HepG2 (cell line): Measurements from ENCODE around the gene NHLRC3. TPM values are rescaled to one million over a fixed set of nuclear protein-coding genes. Genes with fewer than 3 reads are reported as not detected.

ENCODE experiments used
- ATAC-seq: fragments of 200-7000 bp; cut with Tn5 transposase; 3 replicates; pipeline ENCODE4 v1.9.1; 2020; ENCODE audit warnings: mild to moderate bottlenecking, moderate library complexity
- BruUV-seq: library from RNA; stranded (reverse); fragments of 400-500 nt; replicated peaks from 2 replicates; lab custom pipeline; 2021; lab: Mats Ljungman, UMichigan
- CTCF ChIA-PET: fragments of 300-600 bp; formaldehyde crosslinking; extraction: SDS; loops from one replicate; lab custom pipeline; 2021; ENCODE audit warnings: low total read pairs, inconsistent platforms, low intra/inter-chr PET ratio; lab: Yijun Ruan, JAX
- POLR2A ChIA-PET: fragments of 350-600 bp; sonication (Branson Sonifier 250); formaldehyde crosslinking; loops from one replicate; lab custom pipeline; 2020; ENCODE audit warnings: antibody characterized with exemption, inconsistent platforms; lab: Yijun Ruan, JAX
- DNase-seq: peaks from one replicate; pipeline ENCODE4 v3.0.0-alpha.2; 2015; ENCODE audit warnings: low spot score
- FAIRE-seq: peaks from 3 replicates; lab custom pipeline; 2011; peaks lifted over from hg19 to GRCh38; lab: Jason Lieb, UNC
- H2AFZ ChIP-seq: one replicate; pipeline ENCODE4 v1.6.1; 2011; ENCODE audit warnings: low read length, inconsistent platforms
- H3K27ac ChIP-seq: fragments of 300-600 bp; 3 replicates; pipeline ENCODE4 v1.8.0; 2011; ENCODE audit warnings: mixed run types, mild to moderate bottlenecking, mixed read lengths, low read length, inconsistent platforms; ENCODE audit not compliant: insufficient read depth; ENCODE audit errors: extremely low read length
- H3K27me3 ChIP-seq, 2 experiments: fragments of 200-600 bp in 1 of 2; 2 replicates in 1 of 2; 3 replicates in 1 of 2; pipeline versions ENCODE4 v1.6.0 to v1.8.0; 2011; ENCODE audit warnings: low read length in 2 of 2, mild to moderate bottlenecking in 2 of 2, moderate library complexity in 2 of 2, inconsistent platforms in 1 of 2; ENCODE audit not compliant: insufficient read depth in 2 of 2, control insufficient read depth in 1 of 2
- H3K36me3 ChIP-seq, 2 experiments: fragments of 200-600 bp in 1 of 2; replicated peaks in 1 of 2; 2 replicates in 1 of 2; 3 replicates in 1 of 2; pipeline versions ENCODE4 v1.5.1 to v1.8.0; 2011; ENCODE audit warnings: low read length in 2 of 2, inconsistent platforms in 1 of 2; ENCODE audit not compliant: insufficient read depth in 2 of 2, control insufficient read depth in 1 of 2
- H3K4me1 ChIP-seq: 2 replicates; pipeline ENCODE4 v1.5.1; 2012; ENCODE audit warnings: low read length, inconsistent platforms; ENCODE audit not compliant: insufficient read depth
- H3K4me2 ChIP-seq: 2 replicates; pipeline ENCODE4 v1.6.0; 2011; ENCODE audit warnings: low read depth, low read length, inconsistent platforms
- H3K4me3 ChIP-seq, 3 experiments: fragments of 200-600 bp in 1 of 3; sonication (generic), shearing (Covaris generic) in 1 of 3; replicated peaks in 1 of 3; 2 replicates each; pipeline ENCODE4 v1.5.1; 2011 to 2016; ENCODE audit warnings: low read length in 3 of 3, inconsistent platforms in 2 of 3, low read depth in 2 of 3, mild to moderate bottlenecking in 2 of 3, control low read depth in 1 of 3, mixed read lengths in 1 of 3; ENCODE audit not compliant: insufficient read depth in 1 of 3
- H3K79me2 ChIP-seq: one replicate; pipeline ENCODE4 v1.6.1; 2011; ENCODE audit warnings: low read length, inconsistent platforms; ENCODE audit not compliant: insufficient read depth
- H3K9ac ChIP-seq: 2 replicates; pipeline ENCODE4 v1.6.0; 2011; ENCODE audit warnings: mild to moderate bottlenecking, low read depth, low read length, inconsistent platforms; ENCODE audit not compliant: insufficient read depth
- H3K9me3 ChIP-seq: 2 replicates; pipeline ENCODE4 v1.5.1; 2012; ENCODE audit warnings: mild to moderate bottlenecking, low read length
- H4K20me1 ChIP-seq: 2 replicates; pipeline ENCODE4 v1.6.0; 2011; ENCODE audit warnings: inconsistent platforms, mild to moderate bottlenecking, low read length, moderate library complexity; ENCODE audit not compliant: insufficient read depth
- CBX2 ChIP-seq, 2 experiments: fragments of 200-600 bp in 1 of 2; sonication (generic); formaldehyde crosslinking in 1 of 2; IDR thresholded peaks; 2 replicates each; pipeline versions ENCODE4 v1.7.0 to v1.8.1; 2018 to 2022; ENCODE audit warnings: low read depth in 2 of 2, low read length in 1 of 2, mild to moderate bottlenecking in 1 of 2, missing genetic modification reagents in 1 of 2
- FOXA3 ChIP-seq: IDR thresholded peaks from 2 replicates; pipeline ENCODE4 v1.6.1; 2016; ENCODE audit warnings: missing genetic modification reagents, missing compliant biosample characterization
- ZBED4 ChIP-seq: sonication (generic); formaldehyde crosslinking; IDR thresholded peaks from 2 replicates; pipeline ENCODE4 v1.4.0; 2020; ENCODE audit warnings: missing genetic modification reagents, borderline replicate concordance
- ZNF597 ChIP-seq: sonication (generic); formaldehyde crosslinking; IDR thresholded peaks from 2 replicates; pipeline ENCODE4 v1.5.0; 2020; ENCODE audit warnings: missing genetic modification reagents
- ZNF609 ChIP-seq: sonication (generic); formaldehyde crosslinking; IDR thresholded peaks from 2 replicates; pipeline ENCODE4 v1.4.0; 2020; ENCODE audit warnings: mild to moderate bottlenecking, missing genetic modification reagents, borderline replicate concordance
- ZNF777 ChIP-seq: sonication (generic); formaldehyde crosslinking; IDR thresholded peaks from 2 replicates; pipeline ENCODE4 v1.4.0; 2020; ENCODE audit warnings: missing genetic modification reagents
- WGBS: methylation state at CpG from one replicate; pipeline ENCODE4 v1.1.6; 2017; ENCODE audit warnings: low lambda C conversion rate; 5-methylcytosine and 5-hydroxymethylcytosine counted together
- in situ Hi-C: cut with HindIII; loops from 2 replicates; pipeline ENCODE4 v1.10.0; 2017; ENCODE audit warnings: low pct_unique_long_range_greater_than_20kb; ENCODE audit not compliant: extremely low pct_ligation_motif_present
- intact Hi-C: fragments of 100-400 bp; cut with micrococcal nuclease; formaldehyde crosslinking; loops from one replicate; pipeline ENCODE4 v1.10.0; 2022; ENCODE audit not compliant: unreplicated experiment
- polyA plus RNA-seq, 8 experiments: library from polyadenylated mRNA; depleted of rRNA in 3 of 8; stranded (reverse) in 7 of 8; unstranded in 1 of 8; fragments of >200 nt; fragmentation: Illumina TruSeq in 4 of 8; extraction: Trizol in 4 of 8; gene quantifications; 2 replicates each; pipeline versions ENCODE4 v1.2.1 to v1.2.3, GENCODE V29; 2011 to 2016; ENCODE audit warnings: low read depth in 4 of 8, missing spikeins in 1 of 8, mixed read lengths in 1 of 8; ENCODE audit not compliant: insufficient read depth in 1 of 8
- total RNA-seq, 5 experiments: library from RNA; depleted of rRNA; stranded (reverse); fragments of >200 nt; fragmentation: Illumina TruSeq; extraction: Trizol; gene quantifications; 2 replicates each; pipeline ENCODE4 v1.2.3, GENCODE V29; 2016; ENCODE audit warnings: low read depth in 1 of 5

Gene NHLRC3
- total and polyA plus RNA-seq, 2 of the 13 experiments (the other 11 are each of a cell fraction or from before 2014, with no cell fraction given), result 19.9 to 29.8 TPM

- TF ChIP-seq ZNF609 (CRISPR knock-in tag) (no peak), ZNF777 (no peak), CBX2 (IDR thresholded peaks at IDR 0.05; ENCODE audit: low read depth, low read length) (no peak), CBX2 (CRISPR knock-in tag; IDR thresholded peaks at IDR 0.05; ENCODE audit: low read depth) (no peak)
- TF ChIP-seq, all 625 proteins: peak for 0
Observed at GRCh38 chr13:39058040-39058439, 19.8 kb downstream of the NHLRC3 start (continued).

- H3K27ac ChIP-seq, result no peak overlapping the region
- H3K4me1 ChIP-seq, result no peaks in the 10 kb centered on the region
- in situ Hi-C loops, result loop anchor here (25.0 kb wide), 1 partner anchor 550 kb away; the partner anchor contains the start of gene LHFPL6
- DNase-seq (no peak), ATAC-seq (no peak), FAIRE-seq (no peak)
- H3K4me2 ChIP-seq, result no peak overlapping the region
- TF ChIP-seq ZNF597 (CRISPR knock-in tag), result no peak
- TF ChIP-seq ZBED4, result no peak
- TF ChIP-seq FOXA3 (CRISPR knock-in tag), result no peak
- no peak overlapping the region for H2AFZ ChIP-seq
- ChIA-PET POLR2A (no interaction called here), CTCF (no interaction called here)
- WGBS, result 100% methylated on average over 1 of the region's 4 CpGs
- no peaks in the 10 kb centered on the region; a peak in 1 of 5 replicates for H3K36me3 ChIP-seq
- no TSS peak for BruUV-seq
- intact Hi-C loops, result no loop called here
- no peaks in the 10 kb centered on the region for H3K27me3 ChIP-seq
- no peaks in the 10 kb centered on the region for H3K79me2 ChIP-seq
- H3K9me3 ChIP-seq, result peaks cover 3% of the 10 kb centered on the region; the same call in 1 of the 2 replicates
- no peak overlapping the region for H3K9ac ChIP-seq
- no peak overlapping the region for H3K4me3 ChIP-seq
- H4K20me1 ChIP-seq, result no peaks in the 10 kb centered on the region
Observed at GRCh38 chr13:39062004-39062403, 23.7 kb downstream of the NHLRC3 start.
